Measurements from ENCODE around the gene RNF227. TPM values are rescaled to one million over a fixed set of nuclear protein-coding genes. Genes with fewer than 3 reads are reported as not detected.

Gene RNF227
- total and polyA plus RNA-seq, 9 donors: 2.5 to 4.1 (median 3.0) TPM

GRCh38 chr17:7889166-7889955, 26.7 kb downstream of the RNF227 start:
- peak overlapping the region; percentile 95 for H3K27ac ChIP-seq (ENCODE audit: low read length)
- peaks cover 37% of the 10 kb centered on the region for H3K36me3 ChIP-seq (ENCODE audit: control insufficient read depth, insufficient read depth, low read length)
- H3K9me3 ChIP-seq (replicated peaks; ENCODE audit: control insufficient read depth, low read depth, low read length): no peaks in the 10 kb centered on the region
- H3K27me3 ChIP-seq (ENCODE audit: control insufficient read depth, insufficient read depth, low read length): peaks cover 2% of the 10 kb centered on the region
- peaks cover 77% of the 10 kb centered on the region for H3K4me1 ChIP-seq (ENCODE audit: control insufficient read depth, insufficient read depth, low read length)
- DNase-seq: peak; percentile 97
- H3K4me3 ChIP-seq (ENCODE audit: low read length): peak overlapping the region; percentile 22
- WGBS (ENCODE audit: insufficient coverage): 13% methylated on average over 7 of the region's 11 CpGs

- Histone ChIP-seq H3K27me3 (ENCODE audit: control insufficient read depth, insufficient read depth, low read length) (peaks cover 2% of the 10 kb centered on the region), H3K36me3 (ENCODE audit: control insufficient read depth, insufficient read depth, low read length) (peaks cover 27% of the 10 kb centered on the region), H3K4me1 (ENCODE audit: control insufficient read depth, insufficient read depth, low read length) (peaks cover 70% of the 10 kb centered on the region), H3K9me3 (replicated peaks; ENCODE audit: control insufficient read depth, low read depth, low read length) (no peaks in the 10 kb centered on the region), H3K27ac (ENCODE audit: low read length) (peak within 1 kb of the TSS; percentile 95), H3K4me3 (ENCODE audit: low read length) (peak within 1 kb of the TSS; percentile 76)
- 23% methylated on average over 14 of the region's 18 CpGs for WGBS (ENCODE audit: insufficient coverage)
- no peak for DNase-seq
These were observed 27.7 kb downstream of the RNF227 start, which contains the start of gene CHD3 for GRCh38 chr17:7888184-7888920. CHD3 (plus strand) TSS chr17:7888789; CDS start chr17:7889001, 212 bp downstream.

GRCh38 chr17:7887482-7888183, 28.5 kb downstream of the RNF227 start:
- peak; percentile 99 for DNase-seq
- WGBS (ENCODE audit: insufficient coverage): 0% methylated on average over 16 of the region's 35 CpGs
- peaks cover 65% of the 10 kb centered on the region for H3K4me1 ChIP-seq (ENCODE audit: control insufficient read depth, insufficient read depth, low read length)

GRCh38 chr17:7887038-7887481, 29.0 kb downstream of the RNF227 start:
- Histone ChIP-seq H3K27me3 (ENCODE audit: control insufficient read depth, insufficient read depth, low read length) (peaks cover 2% of the 10 kb centered on the region), H3K36me3 (ENCODE audit: control insufficient read depth, insufficient read depth, low read length) (peaks cover 22% of the 10 kb centered on the region), H3K4me3 (ENCODE audit: low read length) (peak overlapping the region; percentile 76), H3K27ac (ENCODE audit: low read length) (peak overlapping the region; percentile 95), H3K4me1 (ENCODE audit: control insufficient read depth, insufficient read depth, low read length) (peaks cover 65% of the 10 kb centered on the region), H3K9me3 (replicated peaks; ENCODE audit: control insufficient read depth, low read depth, low read length) (no peaks in the 10 kb centered on the region)
- WGBS (ENCODE audit: insufficient coverage): no CpG with 5 or more reads among the region's 8 CpGs
- no peak for DNase-seq

More at GRCh38 chr17:7887482-7888183, 28.5 kb downstream of the RNF227 start:
- Histone ChIP-seq H3K36me3 (ENCODE audit: control insufficient read depth, insufficient read depth, low read length) (peaks cover 22% of the 10 kb centered on the region), H3K4me3 (ENCODE audit: low read length) (peak overlapping the region; percentile 76), H3K9me3 (replicated peaks; ENCODE audit: control insufficient read depth, low read depth, low read length) (no peaks in the 10 kb centered on the region), H3K27ac (ENCODE audit: low read length) (peak overlapping the region; percentile 95), H3K27me3 (ENCODE audit: control insufficient read depth, insufficient read depth, low read length) (peaks cover 2% of the 10 kb centered on the region)

GRCh38 chr17:7886227-7887037, 29.7 kb downstream of the RNF227 start:
- DNase-seq: peak; percentile 74
- WGBS (ENCODE audit: insufficient coverage): 2% methylated on average over 11 of the region's 30 CpGs
- Histone ChIP-seq H3K36me3 (ENCODE audit: control insufficient read depth, insufficient read depth, low read length) (peaks cover 19% of the 10 kb centered on the region), H3K4me1 (ENCODE audit: control insufficient read depth, insufficient read depth, low read length) (peaks cover 68% of the 10 kb centered on the region), H3K27me3 (ENCODE audit: control insufficient read depth, insufficient read depth, low read length) (peaks cover 2% of the 10 kb centered on the region), H3K4me3 (ENCODE audit: low read length) (peak overlapping the region; percentile 76), H3K9me3 (replicated peaks; ENCODE audit: control insufficient read depth, low read depth, low read length) (no peaks in the 10 kb centered on the region), H3K27ac (ENCODE audit: low read length) (peak overlapping the region; percentile 95)

- Histone ChIP-seq H3K4me3 (ENCODE audit: low read length) (peak overlapping the region; percentile 76), H3K36me3 (ENCODE audit: control insufficient read depth, insufficient read depth, low read length) (peaks cover 18% of the 10 kb centered on the region), H3K9me3 (replicated peaks; ENCODE audit: control insufficient read depth, low read depth, low read length) (no peaks in the 10 kb centered on the region), H3K27ac (ENCODE audit: low read length) (peak overlapping the region; percentile 95), H3K4me1 (ENCODE audit: control insufficient read depth, insufficient read depth, low read length) (peaks cover 59% of the 10 kb centered on the region), H3K27me3 (ENCODE audit: control insufficient read depth, insufficient read depth, low read length) (no peaks in the 10 kb centered on the region)
- WGBS (ENCODE audit: insufficient coverage): under 1% methylated on average over 31 of the region's 64 CpGs
- peak; percentile 85 for DNase-seq
These were observed 30.5 kb downstream of the RNF227 start for GRCh38 chr17:7885367-7886226.

GRCh38 chr17:7884581-7885366, 31.3 kb downstream of the RNF227 start:
- DNase-seq: peak; percentile 37
- under 1% methylated on average over 52 of the region's 100 CpGs for WGBS (ENCODE audit: insufficient coverage)

GRCh38 chr17:7883781-7884386, 32.2 kb downstream of the RNF227 start:
- Histone ChIP-seq H3K27ac (ENCODE audit: low read length) (peak overlapping the region; percentile 71), H3K27me3 (ENCODE audit: control insufficient read depth, insufficient read depth, low read length) (no peaks in the 10 kb centered on the region), H3K4me3 (ENCODE audit: low read length) (peak overlapping the region; percentile 27), H3K4me1 (ENCODE audit: control insufficient read depth, insufficient read depth, low read length) (peaks cover 44% of the 10 kb centered on the region), H3K9me3 (replicated peaks; ENCODE audit: control insufficient read depth, low read depth, low read length) (no peaks in the 10 kb centered on the region), H3K36me3 (ENCODE audit: control insufficient read depth, insufficient read depth, low read length) (peaks cover 20% of the 10 kb centered on the region)
- no CpG with 5 or more reads among the region's 3 CpGs for WGBS (ENCODE audit: insufficient coverage)
- peak; percentile 78 for DNase-seq

More at GRCh38 chr17:7884581-7885366, 31.3 kb downstream of the RNF227 start:
- Histone ChIP-seq H3K9me3 (replicated peaks; ENCODE audit: control insufficient read depth, low read depth, low read length) (no peaks in the 10 kb centered on the region), H3K36me3 (ENCODE audit: control insufficient read depth, insufficient read depth, low read length) (peaks cover 18% of the 10 kb centered on the region), H3K27me3 (ENCODE audit: control insufficient read depth, insufficient read depth, low read length) (no peaks in the 10 kb centered on the region), H3K27ac (ENCODE audit: low read length) (peak overlapping the region; percentile 95), H3K4me3 (ENCODE audit: low read length) (peak overlapping the region; percentile 76), H3K4me1 (ENCODE audit: control insufficient read depth, insufficient read depth, low read length) (peaks cover 53% of the 10 kb centered on the region)

All from muscle of leg (tissue), 11 donors.